GM23248 (cell line): ENCODE data around the gene LTF.

ENCODE experiments used
- EZH2 ChIP-seq: fragments of 200-600 bp; sonication (generic); IDR thresholded peaks from 2 replicates; pipeline ENCODE4 v1.6.1; 2018; ENCODE audit warnings: antibody characterized with exemption, mild to moderate bottlenecking; ENCODE audit not compliant: insufficient read depth, poor library complexity, severe bottlenecking
- EZH2phosphoT487 ChIP-seq: fragments of 200-600 bp; sonication (generic); IDR thresholded peaks from 2 replicates; pipeline ENCODE4 v1.6.1; 2018; ENCODE audit warnings: antibody characterized with exemption, moderate library complexity, mild to moderate bottlenecking, low read depth; ENCODE audit not compliant: insufficient read depth

DNA sequence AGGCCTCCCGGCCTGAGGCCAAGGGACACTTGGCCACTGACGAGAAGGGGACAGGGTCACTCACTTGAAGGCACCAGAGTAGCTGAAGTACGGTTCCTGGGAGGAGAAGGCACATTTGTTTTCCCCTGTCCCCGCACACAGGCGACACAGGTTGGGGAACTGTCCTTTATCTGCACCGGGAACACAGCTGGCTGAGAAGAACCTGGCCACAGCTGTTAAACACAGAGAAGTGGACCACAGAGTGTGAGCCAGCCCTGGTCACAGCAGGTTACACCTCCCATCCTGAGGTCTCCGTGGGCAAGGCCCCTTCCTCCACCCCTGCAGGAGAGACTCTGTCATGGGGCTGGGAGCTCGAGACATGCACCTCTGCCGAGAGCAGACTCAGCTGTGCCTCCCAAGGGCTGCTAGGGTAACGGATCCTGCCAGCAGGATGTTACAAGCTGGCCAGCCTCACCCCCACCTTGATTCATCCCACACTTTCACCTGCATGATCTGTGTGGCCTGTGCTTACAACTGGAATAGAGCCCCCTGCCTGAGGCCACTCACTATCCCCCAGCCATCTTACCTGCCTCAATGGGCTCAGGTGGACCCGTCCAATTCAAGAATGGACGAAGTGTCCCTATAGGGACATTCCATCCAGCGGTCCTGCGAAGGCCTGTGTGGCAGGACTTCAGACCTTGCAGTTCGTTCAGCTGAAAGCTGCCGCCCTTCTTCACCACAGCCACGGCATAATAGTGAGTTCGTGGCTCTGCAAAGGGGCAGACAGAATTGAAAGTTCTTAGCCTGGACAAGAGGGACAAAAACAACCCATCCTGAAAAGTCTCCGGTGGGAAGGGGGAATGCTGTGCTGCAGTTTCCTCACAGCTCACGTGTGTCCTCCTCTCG is 9.2 kb downstream of the LTF start:
- TF ChIP-seq EZH2 (no peak), EZH2phosphoT487 (no peak)
